ENCODE results near the gene EXOC3L2.
"Not testable (repeated sequence)": the region's sequence is repeated elsewhere in the genome, so short reads cannot be mapped to it uniquely, and the experiment has no call there.

Gene EXOC3L2

GRCh38 chr19:45247136-45247535 lies 1.9 kb upstream of the EXOC3L2 start:
- peaks cover 16% of the 10 kb centered on the region for H3K4me1 Mint-ChIP-seq
- H3K27me3 Mint-ChIP-seq, result peaks cover 30% of the 10 kb centered on the region
- H3K27ac Mint-ChIP-seq, result no peak overlapping the region
- no peak overlapping the region for H3K4me3 Mint-ChIP-seq
- no peaks in the 10 kb centered on the region for H3K9me3 Mint-ChIP-seq
- no peak for DNase-seq
- ATAC-seq, result no peak

DNA sequence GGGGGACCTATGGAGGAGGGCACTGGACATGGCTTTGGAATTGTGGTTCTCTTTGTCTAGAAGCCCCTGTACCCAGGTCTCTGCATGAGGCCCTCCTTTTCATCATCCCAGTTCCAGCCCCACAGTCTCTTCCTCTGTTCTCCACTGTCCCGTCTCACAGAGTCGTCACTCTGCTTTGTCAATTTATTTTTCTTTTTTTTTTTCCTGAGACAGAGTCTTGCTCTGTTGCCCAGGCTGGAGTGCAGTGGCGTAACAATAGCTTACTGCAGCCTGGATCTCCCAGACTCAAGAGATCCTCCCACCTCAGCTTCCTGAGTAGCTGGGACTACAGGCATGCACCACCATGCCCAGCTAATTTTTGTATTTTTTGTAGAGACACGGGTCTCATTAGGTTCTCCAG lies 619 bp upstream of the EXOC3L2 start:
- DNase-seq (no peak), ATAC-seq (no peak)
- peaks cover 37% of the 10 kb centered on the region for H3K27me3 Mint-ChIP-seq
- H3K9me3 Mint-ChIP-seq, result no peaks in the 10 kb centered on the region
- H3K27ac Mint-ChIP-seq, result peak overlapping the region in 1 of 2 donors; percentile 69
- H3K4me3 Mint-ChIP-seq, result no peak overlapping the region
- peaks cover 10% of the 10 kb centered on the region for H3K4me1 Mint-ChIP-seq

DNA sequence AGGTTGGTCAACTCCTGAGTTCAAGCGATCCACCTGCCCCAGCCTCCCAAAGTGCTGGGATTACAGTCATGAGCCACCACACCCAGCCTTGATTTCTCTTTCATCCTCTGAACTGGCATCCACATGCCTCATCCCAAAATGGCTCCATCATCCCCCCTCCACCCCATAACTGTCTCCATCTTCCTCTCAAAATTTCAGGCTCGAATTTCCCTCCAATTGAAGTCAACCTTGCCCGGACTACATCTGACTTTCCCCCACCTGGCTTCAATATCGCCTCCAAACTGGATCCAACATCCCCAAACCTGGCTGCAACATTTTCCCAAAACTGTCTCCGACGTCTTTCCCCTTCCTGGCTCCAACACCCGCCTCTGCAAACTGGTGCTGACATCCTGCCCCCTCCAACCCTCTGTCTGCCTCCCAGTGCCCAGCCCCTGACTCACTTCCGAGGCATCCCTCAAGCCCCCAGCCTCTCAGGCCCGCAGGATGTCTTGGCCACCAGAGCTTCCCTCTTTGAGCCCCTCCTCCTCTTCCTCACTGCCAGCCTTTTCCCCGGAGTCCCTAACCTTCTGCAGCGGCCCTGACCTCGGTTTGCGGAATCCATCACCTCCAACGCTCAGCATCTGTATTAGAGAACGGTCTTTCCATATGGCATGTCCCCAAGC lies 943 bp downstream of the EXOC3L2 start:
- peaks cover 33% of the 10 kb centered on the region for H3K27me3 Mint-ChIP-seq
- no peaks in the 10 kb centered on the region for H3K9me3 Mint-ChIP-seq
- H3K4me1 Mint-ChIP-seq, result peaks cover 6% of the 10 kb centered on the region
- ATAC-seq, result no peak
- no peak for DNase-seq
- no peak overlapping the region for H3K4me3 Mint-ChIP-seq
- no peak overlapping the region for H3K27ac Mint-ChIP-seq

- Mint-ChIP-seq H3K4me3 (no peak overlapping the region), H3K4me1 (no peaks in the 10 kb centered on the region), H3K27me3 (peaks cover 31% of the 10 kb centered on the region), H3K9me3 (no peaks in the 10 kb centered on the region), H3K27ac (no peak overlapping the region)
- ATAC-seq (no peak), DNase-seq (no peak)
Measured at GRCh38 chr19:45243144-45243732, 2.0 kb downstream of the EXOC3L2 start.

GRCh38 chr19:45238556-45238955 lies 6.7 kb downstream of the EXOC3L2 start:
- H3K9me3 Mint-ChIP-seq, result no peaks in the 10 kb centered on the region
- no peak overlapping the region for H3K4me3 Mint-ChIP-seq
- H3K27me3 Mint-ChIP-seq, result peaks cover 43% of the 10 kb centered on the region
- no peak overlapping the region for H3K27ac Mint-ChIP-seq
- DNase-seq, result no peak
- peaks cover 8% of the 10 kb centered on the region for H3K4me1 Mint-ChIP-seq
- ATAC-seq, result no peak

DNA sequence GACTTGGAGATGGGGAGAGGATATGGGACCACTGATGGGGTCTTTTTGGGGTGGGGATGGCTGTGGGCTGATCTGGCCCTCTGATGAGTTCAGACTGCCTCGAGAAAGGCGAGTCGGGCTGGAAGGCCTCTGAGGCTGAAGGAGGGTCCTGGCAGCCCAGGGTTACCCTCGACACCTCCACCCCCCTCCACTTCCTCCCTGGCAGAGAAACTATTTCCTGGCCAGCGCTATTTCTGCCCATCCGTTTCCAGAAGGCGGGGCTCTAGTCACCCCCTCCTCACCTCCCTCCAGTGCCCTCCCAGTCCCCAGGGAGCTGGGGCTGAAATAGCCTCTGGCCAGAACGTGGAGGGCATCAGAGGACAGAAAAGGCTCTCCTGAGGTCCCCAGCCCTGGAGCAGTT lies 9.7 kb downstream of the EXOC3L2 start:
- Mint-ChIP-seq H3K4me1 (peaks cover 8% of the 10 kb centered on the region), H3K27ac (no peak overlapping the region), H3K27me3 (peaks cover 48% of the 10 kb centered on the region), H3K9me3 (no peaks in the 10 kb centered on the region), H3K4me3 (no peak overlapping the region)
- DNase-seq (no peak), ATAC-seq (no peak)

DNA sequence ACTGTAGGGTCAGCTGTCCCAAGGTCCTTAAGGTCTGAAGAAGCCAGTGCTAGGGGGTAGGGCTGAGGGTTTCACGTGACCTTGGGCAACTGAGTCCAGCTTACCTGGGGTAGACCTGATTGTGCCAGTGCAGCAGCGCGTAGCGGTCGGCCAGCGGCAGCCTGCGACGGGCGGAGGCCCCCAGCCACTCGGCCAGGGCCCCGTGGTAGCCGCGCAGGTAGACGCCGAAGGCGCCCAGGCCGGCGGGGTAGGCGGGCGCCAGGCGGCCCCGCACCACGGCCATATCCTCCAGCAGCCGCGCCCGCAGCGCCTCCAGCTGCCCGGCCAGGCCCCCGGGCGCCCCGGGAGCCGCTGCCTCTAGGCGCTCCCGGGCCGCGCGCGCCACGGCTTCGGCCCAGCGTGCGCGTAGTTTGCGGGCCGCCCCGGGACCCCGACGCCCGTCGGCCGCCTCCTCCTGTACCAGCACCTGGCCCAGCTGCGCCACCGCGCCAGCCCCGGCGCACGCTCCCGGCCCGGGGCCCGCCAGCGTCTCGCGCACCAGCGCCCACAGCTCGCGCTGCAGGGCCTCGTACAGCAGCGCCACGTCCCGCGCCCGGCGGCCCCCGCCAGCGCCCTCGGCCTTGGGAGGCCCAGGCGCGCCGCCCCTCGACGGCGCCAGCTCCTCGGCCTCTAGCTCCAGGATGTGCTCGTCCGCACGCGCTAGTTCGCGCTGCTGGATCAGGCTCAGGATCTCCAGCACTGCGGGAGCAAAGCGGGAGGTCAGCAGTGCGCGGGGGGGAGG lies 10.9 kb downstream of the EXOC3L2 start:
- ATAC-seq, result peak; percentile 55

GRCh38 chr19:45231891-45232290 lies 13.3 kb downstream of the EXOC3L2 start:
- no peak for ATAC-seq
- Mint-ChIP-seq H3K4me3 (no peak overlapping the region), H3K4me1 (peaks cover 8% of the 10 kb centered on the region), H3K27me3 (peaks cover 53% of the 10 kb centered on the region), H3K9me3 (no peaks in the 10 kb centered on the region), H3K27ac (no peak overlapping the region)
- no peak for DNase-seq

More for the DNA sequence above, 10.9 kb downstream of the EXOC3L2 start:
- H3K4me3 Mint-ChIP-seq, result no peak overlapping the region
- H3K27ac Mint-ChIP-seq, result no peak overlapping the region
- peaks cover 8% of the 10 kb centered on the region for H3K4me1 Mint-ChIP-seq
- H3K9me3 Mint-ChIP-seq, result no peaks in the 10 kb centered on the region
- peaks cover 48% of the 10 kb centered on the region for H3K27me3 Mint-ChIP-seq
- no peak for DNase-seq

- DNase-seq, H3K9me3 Mint-ChIP-seq, ATAC-seq, H3K27ac Mint-ChIP-seq, H3K4me3 Mint-ChIP-seq, H3K4me1 Mint-ChIP-seq: not testable (repeated sequence)
- peaks cover 30% of the 10 kb centered on the region for H3K27me3 Mint-ChIP-seq
Measured at GRCh38 chr19:45229056-45229455, 16.2 kb downstream of the EXOC3L2 start.

DNA sequence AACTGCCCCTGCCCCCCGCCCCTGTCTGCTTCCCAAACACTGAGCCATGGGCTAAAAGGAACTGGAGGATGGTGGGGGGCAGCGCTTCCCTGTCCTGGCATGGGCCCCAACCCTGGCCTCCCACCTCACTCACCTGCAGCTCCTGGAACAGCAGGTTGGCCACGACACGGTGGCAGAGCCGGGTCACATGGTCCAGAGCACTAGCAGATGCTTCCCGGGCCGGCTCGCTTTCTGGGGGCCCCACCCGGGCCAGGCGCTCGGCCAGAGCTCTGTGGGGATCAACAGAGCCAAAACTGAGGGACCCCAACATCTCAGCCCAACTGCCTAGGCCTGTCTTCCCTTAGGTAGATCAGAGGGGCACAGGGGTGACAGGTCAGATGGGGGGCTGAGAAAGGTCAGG lies 20.6 kb downstream of the EXOC3L2 start:
- ATAC-seq, result no peak
- no peak for DNase-seq
- no peak overlapping the region for H3K4me3 Mint-ChIP-seq
- no peaks in the 10 kb centered on the region for H3K9me3 Mint-ChIP-seq
- no peak overlapping the region for H3K27ac Mint-ChIP-seq
- H3K27me3 Mint-ChIP-seq, result peaks cover 31% of the 10 kb centered on the region
- no peaks in the 10 kb centered on the region for H3K4me1 Mint-ChIP-seq

DNA sequence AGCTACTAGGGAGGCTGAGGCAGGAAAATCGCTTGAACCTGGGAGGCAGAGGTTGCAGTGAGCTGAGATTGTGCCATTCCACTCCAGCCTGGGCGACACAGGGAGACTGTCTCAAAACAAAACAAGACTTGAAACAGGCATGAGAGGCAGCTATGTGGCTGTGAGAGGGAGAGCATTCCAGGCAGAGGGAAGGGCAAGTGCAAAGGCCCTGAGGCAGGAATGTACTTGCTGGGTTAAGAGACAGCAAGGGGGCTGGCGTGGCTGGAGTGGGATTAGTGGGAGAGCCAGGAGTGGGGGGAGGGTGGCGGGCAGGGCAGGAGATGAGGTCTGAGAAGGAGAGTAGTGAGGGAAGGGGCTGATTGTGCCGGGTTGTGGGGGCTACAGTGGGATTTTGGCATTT lies 21.3 kb downstream of the EXOC3L2 start:
- H3K4me1 Mint-ChIP-seq, result no peaks in the 10 kb centered on the region
- H3K27me3 Mint-ChIP-seq, result peaks cover 31% of the 10 kb centered on the region
- no peak for DNase-seq

GRCh38 chr19:45222724-45223123 lies 22.5 kb downstream of the EXOC3L2 start:
- no peak for DNase-seq
- Mint-ChIP-seq H3K27me3 (peaks cover 38% of the 10 kb centered on the region), H3K4me3 (no peak overlapping the region), H3K27ac (no peak overlapping the region), H3K4me1 (no peaks in the 10 kb centered on the region), H3K9me3 (no peaks in the 10 kb centered on the region)
- ATAC-seq, result no peak

More for the DNA sequence above, 21.3 kb downstream of the EXOC3L2 start:
- Mint-ChIP-seq H3K27ac (no peak overlapping the region), H3K4me3 (no peak overlapping the region), H3K9me3 (no peaks in the 10 kb centered on the region)
- no peak for ATAC-seq

DNA sequence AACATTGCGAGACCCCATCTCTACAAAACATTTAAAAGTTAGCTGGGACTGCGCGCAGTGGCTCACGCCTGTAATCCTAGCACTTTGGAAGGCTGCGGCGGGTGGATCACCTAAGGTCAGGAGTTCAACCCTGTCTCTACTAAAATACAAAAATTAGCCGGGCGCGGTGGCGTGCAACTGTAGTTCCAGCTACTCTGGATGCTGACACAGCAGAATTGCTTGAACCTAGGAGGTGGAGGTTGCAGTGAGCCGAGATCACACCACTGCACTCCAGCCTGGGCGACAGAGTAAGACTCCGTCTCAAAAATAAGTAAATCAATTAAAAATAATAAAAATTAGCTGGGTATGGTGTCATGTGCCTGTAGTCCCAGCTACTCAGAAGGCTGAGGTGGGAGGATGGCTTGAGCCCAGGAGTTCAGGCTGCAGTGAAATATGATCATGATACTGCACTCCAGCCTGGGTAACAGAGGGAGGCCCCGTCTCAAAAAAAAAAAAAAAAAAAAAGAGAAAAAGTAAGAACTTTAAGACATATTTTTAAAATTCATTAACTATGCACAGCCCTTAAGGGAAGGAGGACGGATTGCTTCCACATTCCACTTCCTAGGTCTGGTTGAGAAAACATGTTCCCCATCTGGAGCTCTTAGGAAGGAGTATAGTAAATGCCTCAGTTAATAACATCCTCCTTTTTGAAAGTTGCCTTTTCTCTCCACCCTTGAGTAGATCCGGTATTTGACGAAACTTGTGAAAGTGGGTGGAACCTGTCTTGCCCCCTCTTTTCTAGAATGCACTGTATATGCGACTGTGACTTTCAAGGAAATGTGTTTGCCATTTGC lies 26.1 kb downstream of the EXOC3L2 start:
- ATAC-seq, result no peak
- H3K27me3 Mint-ChIP-seq, result peaks cover 67% of the 10 kb centered on the region
- peak overlapping the region in 1 of 2 donors; percentile 33 for H3K27ac Mint-ChIP-seq
- H3K4me3 Mint-ChIP-seq, result no peak overlapping the region
- DNase-seq, result no peak
- no peaks in the 10 kb centered on the region for H3K9me3 Mint-ChIP-seq
- peaks cover 7% of the 10 kb centered on the region for H3K4me1 Mint-ChIP-seq

DNA sequence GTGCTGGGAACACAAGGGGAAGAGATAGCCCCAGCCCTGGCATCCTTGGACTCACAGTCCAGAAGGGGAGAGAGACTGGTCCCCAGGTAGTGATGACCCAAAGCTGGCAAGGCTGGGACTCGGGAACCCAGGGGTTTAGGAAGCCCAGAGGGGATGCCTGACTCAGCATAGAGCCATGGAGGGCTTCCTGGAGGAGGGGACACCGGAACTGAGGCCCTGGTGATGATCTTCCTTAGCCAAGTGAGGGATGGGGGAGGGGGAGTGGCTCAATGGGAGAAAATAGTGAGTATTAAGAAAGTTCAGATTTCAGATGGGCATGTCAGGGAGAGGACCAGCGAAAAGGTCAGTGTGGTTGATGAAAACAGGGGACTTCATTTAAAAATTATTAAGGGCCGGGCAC lies 26.8 kb downstream of the EXOC3L2 start:
- H3K4me1 Mint-ChIP-seq, result peaks cover 7% of the 10 kb centered on the region
- peaks cover 68% of the 10 kb centered on the region for H3K27me3 Mint-ChIP-seq
- ATAC-seq (no peak), DNase-seq (no peak)
- no peak overlapping the region for H3K4me3 Mint-ChIP-seq
- no peak overlapping the region for H3K27ac Mint-ChIP-seq
- H3K9me3 Mint-ChIP-seq, result no peaks in the 10 kb centered on the region

GRCh38 chr19:45217957-45218334 lies 27.3 kb downstream of the EXOC3L2 start:
- H3K4me1 Mint-ChIP-seq, result peaks cover 7% of the 10 kb centered on the region
- no peak overlapping the region for H3K27ac Mint-ChIP-seq
- DNase-seq, result no peak
- H3K4me3 Mint-ChIP-seq, result no peak overlapping the region
- no peaks in the 10 kb centered on the region for H3K9me3 Mint-ChIP-seq
- peaks cover 73% of the 10 kb centered on the region for H3K27me3 Mint-ChIP-seq
- ATAC-seq, result no peak
